Neural progenitor cell (in vitro differentiated cells): ENCODE data around the gene DDIAS. TPM values are rescaled to one million over a fixed set of nuclear protein-coding genes. Genes with fewer than 3 reads are reported as not detected.

Experiments
- DNase-seq: peaks from one replicate; pipeline ENCODE4 v3.0.0-alpha.2; 2016; ENCODE audit warnings: low spot score
- H2AFZ ChIP-seq: fragments of 200-600 bp; sonication (generic); replicated peaks from 2 replicates; pipeline ENCODE4 v1.6.1; 2016; ENCODE audit warnings: antibody characterized with exemption
- H3F3A ChIP-seq: fragments of 200-600 bp; sonication (generic); 2 replicates; pipeline ENCODE4 v1.6.1; 2016; ENCODE audit warnings: antibody characterized with exemption, low read depth
- H3K27ac ChIP-seq: fragments of 200-600 bp; sonication (generic); 2 replicates; pipeline ENCODE4 v1.5.1; 2016; ENCODE audit warnings: mild to moderate bottlenecking
- H3K27me3 ChIP-seq: fragments of 200-600 bp; sonication (generic); 2 replicates; pipeline ENCODE4 v1.6.1; 2016; ENCODE audit warnings: mild to moderate bottlenecking, moderate library complexity
- H3K36me3 ChIP-seq: fragments of 200-600 bp; sonication (generic); 2 replicates; pipeline ENCODE4 v1.5.1; 2016
- H3K4me1 ChIP-seq: fragments of 200-600 bp; sonication (generic); 2 replicates; pipeline ENCODE4 v1.6.1; 2016; ENCODE audit warnings: mixed run types
- H3K4me2 ChIP-seq: fragments of 200-600 bp; sonication (generic); 2 replicates; pipeline ENCODE4 v1.6.1; 2016
- H3K4me3 ChIP-seq: fragments of 200-600 bp; sonication (generic); 2 replicates; pipeline ENCODE4 v1.5.1; 2016
- H3K79me2 ChIP-seq: fragments of 200-600 bp; sonication (generic); 2 replicates; pipeline ENCODE4 v1.6.1; 2016; ENCODE audit warnings: low read depth
- H3K9ac ChIP-seq: fragments of 200-600 bp; sonication (generic); 2 replicates; pipeline ENCODE4 v1.6.1; 2016
- H3K9me3 ChIP-seq: fragments of 200-600 bp; sonication (generic); 2 replicates; pipeline ENCODE4 v1.5.1; 2016; ENCODE audit warnings: low read depth
- H4K20me1 ChIP-seq: fragments of 200-600 bp; sonication (generic); 2 replicates; pipeline ENCODE4 v1.6.1; 2016; ENCODE audit warnings: low read depth
- H3K27ac Mint-ChIP-seq: 3 replicates; pipeline ENCODE4 v1.8.0; 2021; ENCODE audit warnings: mixed read lengths
- H3K27me3 Mint-ChIP-seq: 2 replicates; pipeline ENCODE4 v1.8.0; 2022; ENCODE audit warnings: low read depth, mild to moderate bottlenecking, inconsistent platforms, moderate library complexity, mixed read lengths; ENCODE audit not compliant: insufficient read depth
- H3K36me3 Mint-ChIP-seq: 3 replicates; pipeline ENCODE4 v1.8.0; 2021; ENCODE audit warnings: mixed read lengths
- H3K4me1 Mint-ChIP-seq: 3 replicates; pipeline ENCODE4 v1.8.0; 2021; ENCODE audit warnings: mixed read lengths
- H3K4me3 Mint-ChIP-seq: 3 replicates; pipeline ENCODE4 v1.8.0; 2021; ENCODE audit warnings: mild to moderate bottlenecking, moderate library complexity, mixed read lengths
- H3K9me3 Mint-ChIP-seq: 3 replicates; pipeline ENCODE4 v1.8.0; 2020; ENCODE audit warnings: mixed read lengths
- EZH2 ChIP-seq: fragments of 200-600 bp; sonication (generic); IDR thresholded peaks from 2 replicates; pipeline ENCODE4 v1.6.1; 2017; ENCODE audit warnings: antibody characterized with exemption, mild to moderate bottlenecking, moderate library complexity
- EZH2phosphoT487 ChIP-seq: fragments of 200-600 bp; sonication (generic); IDR thresholded peaks from 2 replicates; pipeline ENCODE4 v1.6.1; 2017; ENCODE audit warnings: antibody characterized with exemption
- total RNA-seq: library from RNA; depleted of rRNA; stranded (reverse); fragments of >200 nt; gene quantifications from 2 replicates; pipeline ENCODE4 v1.2.3, GENCODE V29; 2015; ENCODE audit warnings: low replicate concordance
- TF ChIP-seq, protein P1 (sequence below): fragments of 200-600 bp; sonication (generic); IDR thresholded peaks from 2 replicates; pipeline ENCODE4 v1.5.1; 2017; ENCODE audit warnings: antibody characterized with exemption, mild to moderate bottlenecking

The DDIAS gene
- total RNA-seq, 1 donor from 2014 or later: 47.7 TPM

GRCh38 chr11:82976786-82977185 lies 75.2 kb downstream of the DDIAS start:
- Mint-ChIP-seq H3K9me3 (no peaks in the 10 kb centered on the region), H3K4me1 (no peaks in the 10 kb centered on the region), H3K27me3 (peaks cover 5% of the 10 kb centered on the region), H3K36me3 (peaks cover 6% of the 10 kb centered on the region), H3K27ac (no peak overlapping the region), H3K4me3 (no peak overlapping the region)
- Histone ChIP-seq H3K27ac (no peak overlapping the region), H3F3A (no peaks in the 10 kb centered on the region), H3K27me3 (no peaks in the 10 kb centered on the region), H2AFZ (no peak overlapping the region), H3K9me3 (no peaks in the 10 kb centered on the region), H3K36me3 (no peaks in the 10 kb centered on the region), H3K4me1 (peaks cover 10% of the 10 kb centered on the region), H3K9ac (no peak overlapping the region), H4K20me1 (no peaks in the 10 kb centered on the region), H3K79me2 (no peaks in the 10 kb centered on the region), H3K4me3 (no peak overlapping the region), H3K4me2 (no peak overlapping the region)
- no peak for DNase-seq
- TF ChIP-seq, protein P1, sequence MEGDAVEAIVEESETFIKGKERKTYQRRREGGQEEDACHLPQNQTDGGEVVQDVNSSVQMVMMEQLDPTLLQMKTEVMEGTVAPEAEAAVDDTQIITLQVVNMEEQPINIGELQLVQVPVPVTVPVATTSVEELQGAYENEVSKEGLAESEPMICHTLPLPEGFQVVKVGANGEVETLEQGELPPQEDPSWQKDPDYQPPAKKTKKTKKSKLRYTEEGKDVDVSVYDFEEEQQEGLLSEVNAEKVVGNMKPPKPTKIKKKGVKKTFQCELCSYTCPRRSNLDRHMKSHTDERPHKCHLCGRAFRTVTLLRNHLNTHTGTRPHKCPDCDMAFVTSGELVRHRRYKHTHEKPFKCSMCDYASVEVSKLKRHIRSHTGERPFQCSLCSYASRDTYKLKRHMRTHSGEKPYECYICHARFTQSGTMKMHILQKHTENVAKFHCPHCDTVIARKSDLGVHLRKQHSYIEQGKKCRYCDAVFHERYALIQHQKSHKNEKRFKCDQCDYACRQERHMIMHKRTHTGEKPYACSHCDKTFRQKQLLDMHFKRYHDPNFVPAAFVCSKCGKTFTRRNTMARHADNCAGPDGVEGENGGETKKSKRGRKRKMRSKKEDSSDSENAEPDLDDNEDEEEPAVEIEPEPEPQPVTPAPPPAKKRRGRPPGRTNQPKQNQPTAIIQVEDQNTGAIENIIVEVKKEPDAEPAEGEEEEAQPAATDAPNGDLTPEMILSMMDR: no peak
- TF ChIP-seq EZH2 (no peak), EZH2phosphoT487 (no peak)

GRCh38 chr11:82978422-82979099 lies 77.0 kb downstream of the DDIAS start:
- no peak overlapping the region for H3K4me2 ChIP-seq
- H4K20me1 ChIP-seq: no peaks in the 10 kb centered on the region
- no peaks in the 10 kb centered on the region for H3F3A ChIP-seq
- H3K27me3 Mint-ChIP-seq: peaks cover 5% of the 10 kb centered on the region
- H3K79me2 ChIP-seq: no peaks in the 10 kb centered on the region
- no peak overlapping the region for H3K27ac Mint-ChIP-seq
- no peak overlapping the region for H3K9ac ChIP-seq
- H3K36me3 ChIP-seq: no peaks in the 10 kb centered on the region
- H3K36me3 Mint-ChIP-seq: peaks cover 10% of the 10 kb centered on the region
- peaks cover 10% of the 10 kb centered on the region for H3K4me1 ChIP-seq
- H3K9me3 Mint-ChIP-seq: no peaks in the 10 kb centered on the region
- no peak overlapping the region for H2AFZ ChIP-seq
- H3K9me3 ChIP-seq: no peaks in the 10 kb centered on the region
- H3K27ac ChIP-seq: no peak overlapping the region
- no peak overlapping the region for H3K4me3 ChIP-seq
- H3K4me3 Mint-ChIP-seq: no peak overlapping the region
- no peak for DNase-seq
- H3K4me1 Mint-ChIP-seq: no peaks in the 10 kb centered on the region
- no peaks in the 10 kb centered on the region for H3K27me3 ChIP-seq
- TF ChIP-seq EZH2phosphoT487 (no peak), EZH2 (no peak)
- TF ChIP-seq, protein P1: no peak

- Histone ChIP-seq H3K9ac (no peak overlapping the region), H3K9me3 (no peaks in the 10 kb centered on the region), H4K20me1 (no peaks in the 10 kb centered on the region), H3K4me2 (no peak overlapping the region), H3K27me3 (no peaks in the 10 kb centered on the region), H3K36me3 (no peaks in the 10 kb centered on the region), H2AFZ (no peak overlapping the region), H3K4me1 (peaks cover 18% of the 10 kb centered on the region), H3K4me3 (no peak overlapping the region), H3K79me2 (no peaks in the 10 kb centered on the region), H3F3A (peaks cover 4% of the 10 kb centered on the region), H3K27ac (no peak overlapping the region)
- TF ChIP-seq, protein P1: no peak
- TF ChIP-seq EZH2phosphoT487: no peak
- TF ChIP-seq EZH2: no peak
- no peak for DNase-seq
- Mint-ChIP-seq H3K27me3 (peaks cover 5% of the 10 kb centered on the region), H3K4me3 (no peak overlapping the region), H3K36me3 (peaks cover 19% of the 10 kb centered on the region), H3K4me1 (peaks cover 2% of the 10 kb centered on the region), H3K27ac (no peak overlapping the region), H3K9me3 (no peaks in the 10 kb centered on the region)
Measured at GRCh38 chr11:82979824-82980223, 78.3 kb downstream of the DDIAS start.
